HL-60 (cell line): ENCODE data around the gene TPM1.

Source experiments
- DNase-seq, 2 experiments: peaks; one replicate each; pipeline ENCODE4 v3.0.0-alpha.2; 2010 to 2020; ENCODE audit warnings: low read depth in 1 of 2, low spot score in 1 of 2
- H3K27ac ChIP-seq: fragments of 250-450 bp; sonication (Bioruptor Pico); replicated peaks from 2 replicates; pipeline ENCODE4 v1.5.1; 2020; ENCODE audit warnings: mild to moderate bottlenecking, moderate library complexity
- H3K27me3 ChIP-seq: fragments of 250-450 bp; sonication (Bioruptor Pico); 2 replicates; pipeline ENCODE4 v1.5.1; 2021; ENCODE audit warnings: mild to moderate bottlenecking, moderate library complexity; ENCODE audit not compliant: insufficient read depth, poor library complexity, severe bottlenecking
- H3K4me3 ChIP-seq: replicated peaks from 2 replicates; pipeline ENCODE4 v1.5.1; 2011; ENCODE audit warnings: mild to moderate bottlenecking, control low read depth, low read length; ENCODE audit not compliant: insufficient read depth
- CTCF ChIP-seq: IDR thresholded peaks from one replicate; pipeline ENCODE4 v1.5.1; 2011; ENCODE audit warnings: low read length, control low read depth, inconsistent platforms; ENCODE audit not compliant: insufficient read depth
- GABPA ChIP-seq: IDR thresholded peaks from 2 replicates; pipeline ENCODE4 v1.6.1; 2012; ENCODE audit warnings: low read depth
- POLR2AphosphoS5 ChIP-seq: IDR thresholded peaks from 2 replicates; pipeline ENCODE4 v1.6.1; 2012; ENCODE audit warnings: low read depth
- REST ChIP-seq: IDR thresholded peaks from 2 replicates; pipeline ENCODE4 v1.6.1; 2012; ENCODE audit warnings: low read depth; ENCODE audit not compliant: insufficient replicate concordance
- SPI1 ChIP-seq: IDR thresholded peaks from 2 replicates; pipeline ENCODE4 v1.6.1; 2012; ENCODE audit warnings: low read depth, mild to moderate bottlenecking, borderline replicate concordance

TPM1 gene

GRCh38 chr15:63028442-63029110, 14.0 kb upstream of the TPM1 start:
- H3K27me3 ChIP-seq: no peaks in the 10 kb centered on the region
- H3K4me3 ChIP-seq: no peak overlapping the region
- TF ChIP-seq GABPA (no peak), SPI1 (no peak), POLR2AphosphoS5 (no peak), CTCF (no peak), REST (no peak)
- DNase-seq: no peak
- H3K27ac ChIP-seq: no peak overlapping the region

GRCh38 chr15:63029676-63030075, 12.9 kb upstream of the TPM1 start:
- no peak overlapping the region for H3K4me3 ChIP-seq
- no peak for DNase-seq
- H3K27me3 ChIP-seq: peaks cover 3% of the 10 kb centered on the region
- no peak overlapping the region for H3K27ac ChIP-seq
- TF ChIP-seq REST: no peak
- TF ChIP-seq SPI1: no peak
- no peak for TF ChIP-seq CTCF
- no peak for TF ChIP-seq POLR2AphosphoS5
- no peak for TF ChIP-seq GABPA

- DNase-seq: no peak
- Histone ChIP-seq H3K4me3 (no peak overlapping the region), H3K27ac (no peak overlapping the region)
Observed at GRCh38 chr15:63030101-63030551, 12.4 kb upstream of the TPM1 start.

More at GRCh38 chr15:63030101-63030551, 12.4 kb upstream of the TPM1 start:
- H3K27me3 ChIP-seq: peaks cover 6% of the 10 kb centered on the region
- TF ChIP-seq CTCF (no peak), SPI1 (no peak), GABPA (no peak), POLR2AphosphoS5 (no peak), REST (no peak)
